B cell (primary cell): ENCODE measurements around the gene MAPK4. TPM values are rescaled to one million over a fixed set of nuclear protein-coding genes. Genes with fewer than 3 reads are reported as not detected.

Source experiments
- ATAC-seq: fragments of 200-7000 bp; cut with Tn5 transposase; one replicate; pipeline ENCODE4 v1.10.0; 2021; ENCODE audit warnings: low read depth, mild to moderate bottlenecking, moderate number of reproducible peaks, moderate library complexity
- CTCF ChIA-PET: fragments of 350-600 bp; sonication (Branson Sonifier 250); formaldehyde crosslinking; loops from one replicate; lab custom pipeline; 2021; ENCODE audit warnings: antibody characterized with exemption, inconsistent platforms; lab: Charles Lee
- POLR2A ChIA-PET: fragments of 350-600 bp; sonication (Branson Sonifier 250); formaldehyde crosslinking; loops from one replicate; lab custom pipeline; 2021; ENCODE audit warnings: antibody characterized with exemption; lab: Charles Lee
- DNase-seq: peaks from one replicate; pipeline ENCODE4 v3.0.0; 2013
- H2AFZ ChIP-seq: 2 replicates; pipeline ENCODE4 v1.6.1; 2012; ENCODE audit warnings: mild to moderate bottlenecking, low read depth, low read length; ENCODE audit not compliant: insufficient read depth, poor library complexity, severe bottlenecking
- H3K27ac ChIP-seq, 2 donors: 1 replicate in 1 of 2; 2 replicates in 1 of 2; pipeline ENCODE4 v1.5.1; 2012 to 2013; ENCODE audit warnings: low read length in 2 of 2, mild to moderate bottlenecking in 2 of 2, moderate library complexity in 1 of 2
- H3K27me3 ChIP-seq, 4 experiments: fragments of 200-600 bp in 1 of 4; sonication (generic) in 1 of 4; replicated peaks in 1 of 4; 1 replicate in 2 of 4; 2 replicates in 2 of 4; pipeline versions ENCODE4 v1.6.1 to v1.7.0; 2013 to 2016; ENCODE audit warnings: low read length in 3 of 4, mild to moderate bottlenecking in 2 of 4, mixed read lengths in 1 of 4, moderate library complexity in 1 of 4; ENCODE audit not compliant: insufficient read depth in 4 of 4, control insufficient read depth in 3 of 4; ENCODE audit errors: control extremely low read depth in 1 of 4
- H3K36me3 ChIP-seq, 2 experiments: replicated peaks in 1 of 2; 1 replicate in 1 of 2; 2 replicates in 1 of 2; pipeline versions ENCODE4 v1.6.1 to v1.7.1; 2013; ENCODE audit warnings: low read length in 1 of 2; ENCODE audit not compliant: insufficient read depth in 2 of 2, control insufficient read depth in 1 of 2; ENCODE audit errors: control extremely low read depth in 1 of 2, extremely low read depth in 1 of 2
- H3K4me1 ChIP-seq, 2 donors: fragments of 200-600 bp in 1 of 2; sonication (generic) in 1 of 2; 1 replicate in 1 of 2; 2 replicates in 1 of 2; pipeline versions ENCODE4 v1.5.1 to v1.6.1; 2013 to 2017; ENCODE audit warnings: low read length in 2 of 2; ENCODE audit not compliant: control insufficient read depth in 2 of 2, insufficient read depth in 2 of 2
- H3K4me2 ChIP-seq: replicated peaks from 2 replicates; pipeline ENCODE3; 2012; ENCODE audit warnings: mild to moderate bottlenecking, low read depth, low read length; ENCODE audit not compliant: poor library complexity, severe bottlenecking
- H3K4me3 ChIP-seq, 5 experiments: fragments of 200-600 bp in 1 of 5; sonication (generic) in 1 of 5; 1 replicate in 3 of 5; 2 replicates in 2 of 5; pipeline versions ENCODE4 v1.5.1 to v1.7.0; 2011 to 2016; ENCODE audit warnings: low read length in 4 of 5, mild to moderate bottlenecking in 4 of 5, low read depth in 2 of 5, control low read depth in 1 of 5, moderate library complexity in 1 of 5; ENCODE audit not compliant: insufficient read depth in 1 of 5; ENCODE audit errors: control extremely low read depth in 1 of 5, extremely low read depth in 1 of 5
- H3K79me2 ChIP-seq: fragments of 200-600 bp; sonication (generic); one replicate; pipeline ENCODE4 v1.6.0; 2016; ENCODE audit warnings: low read length; ENCODE audit not compliant: control insufficient read depth, insufficient read depth
- H3K9ac ChIP-seq: fragments of 200-600 bp; sonication (generic); 2 replicates; pipeline ENCODE4 v1.6.1; 2017; ENCODE audit warnings: mild to moderate bottlenecking, low read length, moderate library complexity
- H3K9me3 ChIP-seq, 3 donors: one replicate each; pipeline versions ENCODE4 v1.6.1 to v1.7.1; 2013; ENCODE audit warnings: low read length in 2 of 3; ENCODE audit not compliant: control insufficient read depth in 2 of 3, insufficient read depth in 1 of 3; ENCODE audit errors: control extremely low read depth in 1 of 3
- H4K20me1 ChIP-seq: 2 replicates; pipeline ENCODE4 v1.6.0; 2012; ENCODE audit warnings: mild to moderate bottlenecking, low read length; ENCODE audit not compliant: insufficient read depth, control insufficient read depth, poor library complexity, severe bottlenecking
- H3K27ac Mint-ChIP-seq: one replicate; pipeline ENCODE4 v1.8.0; 2021; ENCODE audit warnings: mixed read lengths
- H3K27me3 Mint-ChIP-seq: one replicate; pipeline ENCODE4 v1.8.0; 2021; ENCODE audit warnings: mixed read lengths
- H3K4me1 Mint-ChIP-seq: one replicate; pipeline ENCODE4 v1.8.0; 2021; ENCODE audit warnings: mixed read lengths
- H3K4me3 Mint-ChIP-seq: one replicate; pipeline ENCODE4 v1.8.0; 2021; ENCODE audit warnings: mixed read lengths
- H3K9me3 Mint-ChIP-seq: one replicate; pipeline ENCODE4 v1.8.0; 2022; ENCODE audit warnings: mixed read lengths; ENCODE audit not compliant: insufficient read depth
- EZH2 ChIP-seq: IDR thresholded peaks from 2 replicates; pipeline ENCODE4 v1.6.1; 2012; ENCODE audit warnings: borderline replicate concordance, low read depth, mild to moderate bottlenecking, moderate library complexity, low read length; ENCODE audit not compliant: insufficient read depth, poor library complexity, severe bottlenecking
- WGBS: methylation state at CpG from one replicate; pipeline ENCODE4 v1.1.5; 2013; ENCODE audit warnings: missing lambda C conversion rate; ENCODE audit not compliant: insufficient coverage; 5-methylcytosine and 5-hydroxymethylcytosine counted together
- intact Hi-C: fragments of 100-400 bp; cut with micrococcal nuclease; formaldehyde crosslinking; loops from one replicate; pipeline ENCODE4 v1.10.0; 2022
- polyA plus RNA-seq: library from polyadenylated mRNA; depleted of rRNA; stranded (reverse); fragments of >200 nt; gene quantifications from 2 replicates; pipeline ENCODE4 v1.2.3, GENCODE V29; 2012
- total RNA-seq, 2 donors: library from RNA; stranded (reverse); fragments of 120-200 nt in 1 of 2; gene quantifications; 1 replicate in 1 of 2; 2 replicates in 1 of 2; pipeline versions ENCODE4 v1.2.3 to v1.2.4, GENCODE V29; 2013 to 2022
- TF ChIP-seq, protein P1 (sequence below): fragments of 200-600 bp; IDR thresholded peaks from one replicate; pipeline ENCODE4 v1.8.0; 2022; ENCODE audit warnings: antibody characterized with exemption, mild to moderate bottlenecking

MAPK4 gene
- total and polyA plus RNA-seq, 2 donors (not counting 1 experiment from before 2014, with no cell fraction given): not detected

DNA sequence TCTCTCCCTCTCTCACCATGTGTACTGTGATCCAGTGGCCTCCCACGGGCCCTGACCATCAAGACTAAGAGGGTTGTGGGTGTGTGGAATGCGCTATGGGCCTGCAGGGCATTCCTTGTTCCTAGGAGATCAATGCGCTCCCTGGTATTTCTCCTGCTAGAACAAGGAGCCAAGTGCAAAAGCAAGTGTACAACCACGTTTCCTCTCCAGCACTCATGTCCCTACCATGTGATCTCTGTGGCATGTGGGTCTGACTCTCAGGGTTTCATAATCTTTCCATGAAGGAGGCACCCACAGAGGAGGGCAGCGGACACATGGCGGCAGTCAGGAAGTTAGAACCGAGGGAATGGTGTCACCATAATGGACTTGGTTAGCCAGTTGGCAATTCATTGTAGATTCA, 91.4 kb downstream of the MAPK4 start:
- Histone ChIP-seq H3K36me3 (no peaks in the 10 kb centered on the region), H3K9ac (no peak overlapping the region), H3K27ac (no peak overlapping the region), H3K4me3 (no peak overlapping the region), H3K27me3 (peaks cover 0 to 2% (median 0%) of the 10 kb centered on the region in 4 experiments), H3K4me2 (no peak overlapping the region), H4K20me1 (no peaks in the 10 kb centered on the region), H3K79me2 (no peaks in the 10 kb centered on the region), H3K4me1 (no peaks in the 10 kb centered on the region), H3K9me3 (no peaks in the 10 kb centered on the region), H2AFZ (no peak overlapping the region)
- ATAC-seq: no peak
- intact Hi-C loops: no loop called here
- Mint-ChIP-seq H3K27ac (no peak overlapping the region), H3K9me3 (no peaks in the 10 kb centered on the region), H3K4me3 (no peak overlapping the region), H3K27me3 (peaks cover 3% of the 10 kb centered on the region), H3K4me1 (no peaks in the 10 kb centered on the region)
- CTCF ChIA-PET: no interaction called here
- POLR2A ChIA-PET: no interaction called here
- no peak for DNase-seq
- WGBS: 85% methylated on average over 3 of the region's 7 CpGs
- no peak for TF ChIP-seq EZH2
- TF ChIP-seq, protein P1, sequence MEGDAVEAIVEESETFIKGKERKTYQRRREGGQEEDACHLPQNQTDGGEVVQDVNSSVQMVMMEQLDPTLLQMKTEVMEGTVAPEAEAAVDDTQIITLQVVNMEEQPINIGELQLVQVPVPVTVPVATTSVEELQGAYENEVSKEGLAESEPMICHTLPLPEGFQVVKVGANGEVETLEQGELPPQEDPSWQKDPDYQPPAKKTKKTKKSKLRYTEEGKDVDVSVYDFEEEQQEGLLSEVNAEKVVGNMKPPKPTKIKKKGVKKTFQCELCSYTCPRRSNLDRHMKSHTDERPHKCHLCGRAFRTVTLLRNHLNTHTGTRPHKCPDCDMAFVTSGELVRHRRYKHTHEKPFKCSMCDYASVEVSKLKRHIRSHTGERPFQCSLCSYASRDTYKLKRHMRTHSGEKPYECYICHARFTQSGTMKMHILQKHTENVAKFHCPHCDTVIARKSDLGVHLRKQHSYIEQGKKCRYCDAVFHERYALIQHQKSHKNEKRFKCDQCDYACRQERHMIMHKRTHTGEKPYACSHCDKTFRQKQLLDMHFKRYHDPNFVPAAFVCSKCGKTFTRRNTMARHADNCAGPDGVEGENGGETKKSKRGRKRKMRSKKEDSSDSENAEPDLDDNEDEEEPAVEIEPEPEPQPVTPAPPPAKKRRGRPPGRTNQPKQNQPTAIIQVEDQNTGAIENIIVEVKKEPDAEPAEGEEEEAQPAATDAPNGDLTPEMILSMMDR: no peak

DNA sequence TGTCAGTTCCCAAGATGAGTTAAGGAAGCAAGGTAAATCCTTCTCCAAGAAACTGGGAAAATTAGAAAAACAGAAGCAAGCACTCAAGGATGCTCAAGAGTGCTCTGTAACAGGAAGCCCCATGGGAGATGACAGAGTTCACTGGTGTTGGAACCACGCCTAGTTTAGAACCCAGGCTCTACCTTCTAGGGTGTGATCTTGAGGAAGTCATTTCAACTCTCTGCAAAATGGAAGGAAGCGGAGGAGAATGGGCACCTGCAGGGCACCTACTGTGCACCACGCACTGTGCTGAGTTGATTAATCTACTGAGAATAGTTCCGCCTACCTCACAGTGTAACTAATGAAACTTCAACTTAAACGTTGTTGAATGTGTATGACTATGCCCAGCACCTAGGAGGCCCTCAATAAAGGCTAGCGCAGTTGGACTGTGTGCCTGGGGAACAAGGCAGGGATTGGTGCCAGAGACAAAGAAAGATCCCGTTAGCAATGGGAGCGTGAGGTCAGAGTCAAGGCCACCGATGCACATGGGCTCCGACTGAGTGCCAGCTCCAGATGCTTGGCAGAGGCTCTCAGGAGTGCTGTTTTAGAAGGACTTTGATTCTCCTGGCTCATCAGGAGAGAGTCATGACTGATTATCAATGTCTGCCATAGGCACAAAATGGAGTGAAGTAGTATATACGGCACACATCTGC, 93.7 kb downstream of the MAPK4 start:
- 96% methylated on average over 9 of the region's 11 CpGs for WGBS
- Histone ChIP-seq H3K27ac (no peak overlapping the region), H3K36me3 (no peaks in the 10 kb centered on the region), H3K9ac (no peak overlapping the region), H4K20me1 (no peaks in the 10 kb centered on the region), H3K79me2 (no peaks in the 10 kb centered on the region), H3K9me3 (no peaks in the 10 kb centered on the region), H2AFZ (no peak overlapping the region), H3K4me2 (no peak overlapping the region), H3K27me3 (peaks cover 0 to 2% (median 0%) of the 10 kb centered on the region in 4 experiments), H3K4me1 (no peaks in the 10 kb centered on the region), H3K4me3 (no peak overlapping the region)
- no peak for DNase-seq
- no peak overlapping the region for H3K4me3 Mint-ChIP-seq
- H3K9me3 Mint-ChIP-seq: no peaks in the 10 kb centered on the region
- TF ChIP-seq, protein P1: no peak
- TF ChIP-seq EZH2: no peak
- no peaks in the 10 kb centered on the region for H3K4me1 Mint-ChIP-seq
- ChIA-PET CTCF (no interaction called here), POLR2A (no interaction called here)
- ATAC-seq: no peak
- peaks cover 3% of the 10 kb centered on the region for H3K27me3 Mint-ChIP-seq
- intact Hi-C loops: no loop called here
- no peak overlapping the region for H3K27ac Mint-ChIP-seq
